Body of pancreas (tissue), 4 donors: Measurements from ENCODE around the gene MEF2D. TPM values are rescaled to one million over a fixed set of nuclear protein-coding genes. Genes with fewer than 3 reads are reported as not detected.

Experiments used
- ATAC-seq: fragments of 150-250 bp; one replicate; pipeline ENCODE4 v1.9.1; 2016
- DNase-seq, 4 donors: peaks; one replicate each; pipeline ENCODE4 v3.0.0-alpha.2; 2019
- H3K27ac ChIP-seq, 4 donors: fragments of 200-600 bp; sonication (generic); 1 replicate in 3 of 4; 2 replicates in 1 of 4; pipeline versions ENCODE4 v1.5.1 to v1.6.1; 2016 to 2019; ENCODE audit warnings: mild to moderate bottlenecking in 1 of 4, mixed read lengths in 1 of 4, moderate library complexity in 1 of 4
- H3K27me3 ChIP-seq, 2 donors: fragments of 200-600 bp; sonication (generic); one replicate each; pipeline ENCODE4 v1.6.0; 2016; ENCODE audit warnings: mild to moderate bottlenecking in 1 of 2
- H3K36me3 ChIP-seq, 2 donors: fragments of 200-600 bp; sonication (generic); replicated peaks in 1 of 2; 2 replicates each; pipeline ENCODE4 v1.5.1; 2016; ENCODE audit warnings: low read depth in 2 of 2; ENCODE audit not compliant: insufficient read depth in 1 of 2
- H3K4me1 ChIP-seq: fragments of 200-600 bp; sonication (generic); one replicate; pipeline ENCODE4 v1.6.0; 2016
- H3K4me3 ChIP-seq, 2 donors: fragments of 200-600 bp; sonication (generic); 1 replicate in 1 of 2; 2 replicates in 1 of 2; pipeline ENCODE4 v1.5.1; 2016 to 2019
- H3K9me3 ChIP-seq, 3 donors: fragments of 200-600 bp; sonication (generic); 1 replicate in 2 of 3; 2 replicates in 1 of 3; pipeline ENCODE4 v1.5.1; 2016
- POLR2A ChIP-seq, 3 donors: fragments of 450-650 bp; IDR thresholded peaks; one replicate each; pipeline ENCODE4 v1.6.1; 2016; ENCODE audit warnings: antibody characterized with exemption in 3 of 3, mild to moderate bottlenecking in 2 of 3
- WGBS, 2 donors: methylation state at CpG; one replicate each; pipeline ENCODE4 v1.1.5; 2017; 5-methylcytosine and 5-hydroxymethylcytosine counted together
- intact Hi-C: fragments of 100-400 bp; cut with DNase I; formaldehyde crosslinking; loops from one replicate; pipeline ENCODE4 v1.15.1; 2023
- total RNA-seq, 2 donors: library from RNA; depleted of rRNA; stranded (reverse); fragments of >200 nt; gene quantifications; one replicate each; pipeline ENCODE4 v1.1.0, GENCODE V29; 2016
- TF ChIP-seq, protein P1 (sequence below), 7 experiments: fragments of 450-650 bp in 4 of 7; fragments of 200-600 bp in 3 of 7; sonication (generic) in 3 of 7; IDR thresholded peaks; one replicate each; pipeline ENCODE4 v1.5.1; 2016 to 2019; ENCODE audit warnings: antibody characterized with exemption in 7 of 7

Gene MEF2D
- total RNA-seq, 2 donors from 2014 or later, result 15.6 to 18.1 TPM

GRCh38 chr1:156547434-156547833 lies 46.9 kb upstream of the MEF2D start:
- TF ChIP-seq, protein P1, sequence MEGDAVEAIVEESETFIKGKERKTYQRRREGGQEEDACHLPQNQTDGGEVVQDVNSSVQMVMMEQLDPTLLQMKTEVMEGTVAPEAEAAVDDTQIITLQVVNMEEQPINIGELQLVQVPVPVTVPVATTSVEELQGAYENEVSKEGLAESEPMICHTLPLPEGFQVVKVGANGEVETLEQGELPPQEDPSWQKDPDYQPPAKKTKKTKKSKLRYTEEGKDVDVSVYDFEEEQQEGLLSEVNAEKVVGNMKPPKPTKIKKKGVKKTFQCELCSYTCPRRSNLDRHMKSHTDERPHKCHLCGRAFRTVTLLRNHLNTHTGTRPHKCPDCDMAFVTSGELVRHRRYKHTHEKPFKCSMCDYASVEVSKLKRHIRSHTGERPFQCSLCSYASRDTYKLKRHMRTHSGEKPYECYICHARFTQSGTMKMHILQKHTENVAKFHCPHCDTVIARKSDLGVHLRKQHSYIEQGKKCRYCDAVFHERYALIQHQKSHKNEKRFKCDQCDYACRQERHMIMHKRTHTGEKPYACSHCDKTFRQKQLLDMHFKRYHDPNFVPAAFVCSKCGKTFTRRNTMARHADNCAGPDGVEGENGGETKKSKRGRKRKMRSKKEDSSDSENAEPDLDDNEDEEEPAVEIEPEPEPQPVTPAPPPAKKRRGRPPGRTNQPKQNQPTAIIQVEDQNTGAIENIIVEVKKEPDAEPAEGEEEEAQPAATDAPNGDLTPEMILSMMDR (IDR thresholded peaks at IDR 0.05), result no peak
- TF ChIP-seq POLR2A (IDR thresholded peaks at IDR 0.05), result no peak
- 96% methylated on average over 4 of the region's 4 CpGs for WGBS, 2 donors

DNA sequence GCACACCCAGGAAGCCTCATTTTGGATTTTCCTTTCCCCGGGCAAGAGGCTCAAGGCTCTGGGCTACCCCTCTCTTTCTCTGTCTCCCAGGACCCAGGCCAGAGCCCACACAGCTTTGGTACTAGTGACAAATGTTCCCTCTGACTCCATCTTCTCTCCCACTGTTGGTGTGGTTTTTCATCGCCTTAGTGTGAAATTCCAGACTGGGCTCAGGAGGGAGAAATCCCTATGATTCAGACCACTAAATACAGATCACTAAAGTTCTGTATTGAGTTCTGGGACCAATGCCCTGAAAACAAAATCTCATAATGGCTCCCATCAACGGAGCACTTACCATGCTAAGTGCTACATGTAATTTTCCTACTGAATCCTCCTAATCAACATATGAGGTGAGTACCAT lies 45.7 kb upstream of the MEF2D start:
- Histone ChIP-seq H3K27me3 (no peaks in the 10 kb centered on the region), H3K27ac (no peak overlapping the region), H3K9me3 (no peaks in the 10 kb centered on the region), H3K36me3 (no peaks in the 10 kb centered on the region), H3K4me1 (peaks cover 11% of the 10 kb centered on the region), H3K4me3 (no peak overlapping the region)
- no peak for TF ChIP-seq POLR2A (IDR thresholded peaks at IDR 0.05)
- TF ChIP-seq, protein P1 (IDR thresholded peaks at IDR 0.05), result no peak
- intact Hi-C loops, result no loop called here
- DNase-seq (no peak), ATAC-seq (no peak)
- WGBS, 2 donors, result 95 to 98% methylated on average over 3 of the region's 3 CpGs

More at GRCh38 chr1:156547434-156547833, 46.9 kb upstream of the MEF2D start:
- intact Hi-C loops, result no loop called here
- no peaks in the 10 kb centered on the region for H3K27me3 ChIP-seq
- no peak overlapping the region for H3K27ac ChIP-seq
- H3K9me3 ChIP-seq, result no peaks in the 10 kb centered on the region
- DNase-seq, result no peak
- no peak overlapping the region for H3K4me3 ChIP-seq
- no peak for ATAC-seq
- no peaks in the 10 kb centered on the region for H3K36me3 ChIP-seq
- H3K4me1 ChIP-seq, result peaks cover 16% of the 10 kb centered on the region

GRCh38 chr1:156544592-156545102 lies 44.1 kb upstream of the MEF2D start:
- WGBS, 2 donors, result 100% methylated on average over 3 of the region's 3 CpGs
- Histone ChIP-seq H3K36me3 (no peaks in the 10 kb centered on the region), H3K27me3 (no peaks in the 10 kb centered on the region), H3K4me1 (peaks cover 8% of the 10 kb centered on the region), H3K4me3 (no peak overlapping the region), H3K27ac (no peak overlapping the region), H3K9me3 (no peaks in the 10 kb centered on the region)
- TF ChIP-seq POLR2A (IDR thresholded peaks at IDR 0.05), result no peak
- TF ChIP-seq, protein P1 (IDR thresholded peaks at IDR 0.05), result no peak
- intact Hi-C loops, result no loop called here
- DNase-seq (no peak), ATAC-seq (no peak)

- Histone ChIP-seq H3K27ac (no peak overlapping the region), H3K9me3 (no peaks in the 10 kb centered on the region), H3K27me3 (no peaks in the 10 kb centered on the region), H3K4me3 (no peak overlapping the region), H3K4me1 (peaks cover 5% of the 10 kb centered on the region), H3K36me3 (no peaks in the 10 kb centered on the region)
- no peak for DNase-seq
- no peak for TF ChIP-seq POLR2A (IDR thresholded peaks at IDR 0.05)
- TF ChIP-seq, protein P1 (IDR thresholded peaks at IDR 0.05), result no peak
- intact Hi-C loops, result no loop called here
- 64 to 76% methylated on average over 1 of the region's 1 CpG for WGBS, 2 donors
- ATAC-seq, result no peak
Measured at GRCh38 chr1:156543066-156543465, 42.5 kb upstream of the MEF2D start.

DNA sequence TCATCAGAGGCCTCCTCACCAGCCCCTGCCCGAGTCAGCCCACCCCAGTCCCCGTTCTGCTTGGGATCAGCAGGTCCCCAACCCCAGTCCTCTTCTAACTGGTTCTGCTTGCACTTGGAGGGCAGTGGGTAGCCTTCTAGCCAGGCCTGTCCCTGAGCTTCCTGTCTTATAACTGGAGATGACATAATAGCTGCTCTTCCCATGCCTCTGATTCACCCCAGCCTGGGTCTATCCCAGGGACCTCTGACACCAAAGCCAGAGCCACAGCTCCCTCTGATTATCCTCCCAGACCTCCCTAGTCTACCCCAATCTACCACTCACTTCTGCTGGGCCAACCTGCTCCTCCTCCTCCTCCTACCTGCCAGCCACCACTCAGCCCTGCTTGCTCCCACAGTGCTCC lies 40.4 kb upstream of the MEF2D start:
- 80 to 94% methylated on average over 2 of the region's 2 CpGs for WGBS, 2 donors
- no peak for TF ChIP-seq POLR2A (IDR thresholded peaks at IDR 0.05)
- TF ChIP-seq, protein P1 (IDR thresholded peaks at IDR 0.05), result no peak
- H3K27ac ChIP-seq, result no peak overlapping the region
- DNase-seq (no peak), ATAC-seq (peak; percentile 9)
- no peak overlapping the region for H3K4me3 ChIP-seq
- no peaks in the 10 kb centered on the region for H3K36me3 ChIP-seq
- H3K4me1 ChIP-seq, result no peaks in the 10 kb centered on the region
- H3K9me3 ChIP-seq, result no peaks in the 10 kb centered on the region
- no peaks in the 10 kb centered on the region for H3K27me3 ChIP-seq
- intact Hi-C loops, result no loop called here
